PC-9 (cell line): ENCODE measurements around the gene CACNA1H. TPM values are rescaled to one million over a fixed set of nuclear protein-coding genes. Genes with fewer than 3 reads are reported as not detected.

ENCODE experiments used
- BruUV-seq: library from RNA; stranded (reverse); fragments of 400-500 nt; replicated peaks from 2 replicates; lab custom pipeline; 2021; lab: Mats Ljungman, UMichigan
- CTCF ChIA-PET: fragments of 300-600 bp; sonication (Branson Sonifier 250); formaldehyde crosslinking; loops from one replicate; lab custom pipeline; 2022; ENCODE audit warnings: antibody characterized with exemption; lab: Charles Lee
- POLR2A ChIA-PET: fragments of 300-600 bp; sonication (Branson Sonifier 250); formaldehyde crosslinking; loops from one replicate; lab custom pipeline; 2022; ENCODE audit warnings: antibody characterized with exemption; ENCODE audit not compliant: unreplicated experiment; lab: Charles Lee
- DNase-seq, 2 experiments: peaks; one replicate each; pipeline versions ENCODE4 v3.0.0 to v3.0.0-alpha.2; 2015 to 2022; ENCODE audit warnings: mixed read lengths in 1 of 2
- H2AFZ ChIP-seq: fragments of 200-600 bp; sonication (generic); 2 replicates; pipeline ENCODE4 v1.8.1; 2017; ENCODE audit warnings: antibody characterized with exemption
- H3F3A ChIP-seq: fragments of 200-600 bp; sonication (generic); 2 replicates; pipeline ENCODE4 v1.8.1; 2017; ENCODE audit warnings: antibody characterized with exemption, mild to moderate bottlenecking, low read depth; ENCODE audit not compliant: insufficient read depth
- H3K27ac ChIP-seq: fragments of 200-600 bp; sonication (generic); 2 replicates; pipeline ENCODE4 v1.6.1; 2016; ENCODE audit warnings: mixed run types
- H3K27me3 ChIP-seq: fragments of 200-600 bp; sonication (generic); 2 replicates; pipeline ENCODE4 v1.6.1; 2016; ENCODE audit warnings: low read depth, mixed run types; ENCODE audit not compliant: insufficient read depth
- H3K36me3 ChIP-seq: fragments of 200-600 bp; sonication (generic); 2 replicates; pipeline ENCODE4 v1.6.1; 2016; ENCODE audit warnings: low read depth, mixed run types
- H3K4me1 ChIP-seq: fragments of 200-600 bp; sonication (generic); replicated peaks from 2 replicates; pipeline ENCODE4 v1.6.1; 2016; ENCODE audit warnings: mixed run types; ENCODE audit not compliant: insufficient read depth
- H3K4me2 ChIP-seq: fragments of 200-600 bp; sonication (generic); 2 replicates; pipeline ENCODE4 v1.6.1; 2017; ENCODE audit warnings: mixed run types
- H3K4me3 ChIP-seq: fragments of 200-600 bp; sonication (generic); 2 replicates; pipeline ENCODE4 v1.6.1; 2016; ENCODE audit warnings: mixed run types
- H3K79me2 ChIP-seq: fragments of 200-600 bp; sonication (generic); 2 replicates; pipeline ENCODE4 v1.6.1; 2017; ENCODE audit warnings: low read depth, mixed run types
- H3K9me2 ChIP-seq: fragments of 200-600 bp; sonication (generic); 2 replicates; pipeline ENCODE4 v1.8.1; 2017; ENCODE audit warnings: mild to moderate bottlenecking; ENCODE audit not compliant: insufficient read depth
- H3K9me3 ChIP-seq: fragments of 200-600 bp; sonication (generic); 2 replicates; pipeline ENCODE4 v1.8.1; 2016; ENCODE audit warnings: low read depth; ENCODE audit not compliant: insufficient read depth
- H4K20me1 ChIP-seq: fragments of 200-600 bp; sonication (generic); 2 replicates; pipeline ENCODE4 v1.8.1; 2017; ENCODE audit not compliant: insufficient read depth
- CTCF ChIP-seq: fragments of 200-600 bp; sonication (generic); conservative IDR thresholded peaks from 2 replicates; pipeline ENCODE4 v1.6.1; 2017; ENCODE audit warnings: mixed run types, antibody characterized with exemption, mild to moderate bottlenecking, moderate library complexity
- EZH2 ChIP-seq: fragments of 200-600 bp; sonication (generic); IDR thresholded peaks from 2 replicates; pipeline ENCODE4 v1.8.0; 2017; ENCODE audit warnings: antibody characterized with exemption, low read depth
- intact Hi-C: fragments of 100-400 bp; cut with micrococcal nuclease; formaldehyde crosslinking; loops from one replicate; pipeline ENCODE4 v1.10.0; 2022; ENCODE audit not compliant: unreplicated experiment
- total RNA-seq: library from RNA; stranded (reverse); gene quantifications from 2 replicates; pipeline ENCODE4 v1.2.3, GENCODE V29; 2021

CACNA1H gene
- total RNA-seq, 1 experiment from 2014 or later: not detected

- Histone ChIP-seq H3K4me1 (no peaks in the 10 kb centered on the region), H3K27ac (no peak overlapping the region), H3K79me2 (no peaks in the 10 kb centered on the region), H3K27me3 (peaks cover 92% of the 10 kb centered on the region), H3K9me3 (no peaks in the 10 kb centered on the region), H3K4me2 (no peak overlapping the region), H3K36me3 (no peaks in the 10 kb centered on the region), H3F3A (no peaks in the 10 kb centered on the region), H4K20me1 (0 out of 2 replicates have a peak, but pooled peaks cover 3% of the 10 kb centered on the region), H3K9me2 (no peaks in the 10 kb centered on the region), H3K4me3 (no peak overlapping the region), H2AFZ (no peak overlapping the region)
- intact Hi-C loops: no loop called here
- TF ChIP-seq EZH2: no peak
- no peak for TF ChIP-seq CTCF
- ChIA-PET CTCF (interaction anchor here (0.6 kb wide), 1 partner anchor 18 kb away, joined by 3 read pairs; no protein-coding TSS in a partner anchor), POLR2A (no interaction called here)
- DNase-seq: no peak
- BruUV-seq: no TSS peak
Observed at GRCh38 chr16:1121601-1122397, 31.1 kb upstream of the CACNA1H start.

DNA sequence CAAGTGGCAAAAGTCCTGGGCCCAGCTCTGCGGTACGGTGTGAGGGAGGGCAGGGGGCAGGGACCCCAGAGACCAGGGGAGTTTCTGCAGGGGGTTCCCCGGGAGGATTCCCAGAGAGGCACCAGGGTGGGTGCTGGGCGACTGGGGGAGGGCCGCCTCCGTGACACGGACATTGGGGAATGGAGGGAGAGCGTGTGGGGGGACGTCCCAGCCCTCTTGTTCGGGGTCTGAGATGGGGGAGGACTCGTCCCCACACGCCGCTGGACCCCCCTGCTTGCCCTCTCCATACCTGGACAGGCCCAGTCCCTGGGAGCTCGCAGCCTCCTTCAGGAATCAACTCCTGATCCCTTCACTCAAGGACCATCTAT, 30.5 kb upstream of the CACNA1H start:
- intact Hi-C loops: no loop called here
- Histone ChIP-seq H3K79me2 (no peaks in the 10 kb centered on the region), H3F3A (no peaks in the 10 kb centered on the region), H3K36me3 (no peaks in the 10 kb centered on the region), H4K20me1 (0 out of 2 replicates have a peak, but pooled peaks cover 3% of the 10 kb centered on the region), H3K9me3 (no peaks in the 10 kb centered on the region), H3K27me3 (peaks cover 94% of the 10 kb centered on the region), H3K4me2 (no peak overlapping the region), H3K4me3 (no peak overlapping the region), H2AFZ (no peak overlapping the region), H3K4me1 (no peaks in the 10 kb centered on the region), H3K9me2 (no peaks in the 10 kb centered on the region), H3K27ac (no peak overlapping the region)
- DNase-seq: no peak
- no peak for TF ChIP-seq EZH2
- TF ChIP-seq CTCF: no peak
- ChIA-PET CTCF (no interaction called here), POLR2A (no interaction called here)
- no TSS peak for BruUV-seq

- TF ChIP-seq CTCF (no peak), EZH2 (no peak)
- intact Hi-C loops: no loop called here
- Histone ChIP-seq H3K4me1 (no peaks in the 10 kb centered on the region), H3K27me3 (peaks cover 90% of the 10 kb centered on the region), H3K4me2 (no peak overlapping the region), H4K20me1 (0 out of 2 replicates have a peak, but pooled peaks cover 3% of the 10 kb centered on the region), H3K9me2 (no peaks in the 10 kb centered on the region), H3K27ac (no peak overlapping the region), H3K4me3 (no peak overlapping the region), H2AFZ (no peak overlapping the region), H3F3A (no peaks in the 10 kb centered on the region), H3K9me3 (no peaks in the 10 kb centered on the region), H3K36me3 (no peaks in the 10 kb centered on the region), H3K79me2 (no peaks in the 10 kb centered on the region)
- CTCF ChIA-PET: interaction anchor here (0.5 kb wide), 1 partner anchor 101 kb away, joined by 3 read pairs; the partner anchor contains the start of gene TPSG1
- DNase-seq: no peak
- BruUV-seq: no TSS peak
- POLR2A ChIA-PET: no interaction called here
Observed at GRCh38 chr16:1123525-1124230, 29.2 kb upstream of the CACNA1H start.
